ENCODE data around the gene MLLT10.

- peak; percentile 52 for TF ChIP-seq CTCF (IDR thresholded peaks at IDR 0.05; ENCODE audit: low read depth, low read length)
- 0 out of 2 replicates have a peak, but pooled peaks have one; percentile 40 for TF ChIP-seq MYC (IDR thresholded peaks at IDR 0.05; ENCODE audit: low read depth, low read length)
- TF ChIP-seq POLR2A (IDR thresholded peaks at IDR 0.05; ENCODE audit: extremely low read depth, insufficient read length) = no peak
- peak; percentile 49; the same call in 1 of the 2 replicates for TF ChIP-seq MAX (IDR thresholded peaks at IDR 0.05; ENCODE audit: low read depth, low read length)
Observed at GRCh38 chr10:21732067-21732772, 198.2 kb downstream of the MLLT10 start.

All from NB4 (cell line).